ENCODE data around the gene HIP1. TPM values are rescaled to one million over a fixed set of nuclear protein-coding genes. Genes with fewer than 3 reads are reported as not detected.

Gene HIP1
- total and polyA plus RNA-seq, 2 of the 4 experiments (the other 2 are of a cell fraction), result 6.8 to 10.0 TPM

GRCh38 chr7:75653651-75654050 is 85.1 kb downstream of the HIP1 start:
- in situ Hi-C loops (cut with MboI; ENCODE audit: low sequenced_read_pairs), result no loop called here
- Histone ChIP-seq H3K79me1 (ENCODE audit: low read depth in 1 of 2, low read length in 2 of 2) (peaks cover 0 to 10% of the 10 kb centered on the region in 2 experiments; a peak in 3 of 4 replicates), H4K91ac (ENCODE audit: insufficient read depth, low read depth, low read length) (no peak overlapping the region), H2BK20ac (ENCODE audit: low read depth, low read length) (no peak overlapping the region), H3K4me3 (ENCODE audit: insufficient read depth, low read depth, low read length) (no peak overlapping the region), H3K14ac (replicated peaks; ENCODE audit: low read depth, low read length) (no peak overlapping the region), H4K5ac (ENCODE audit: low read depth, low read length) (no peak overlapping the region), H2AK9ac (replicated peaks; ENCODE audit: low read depth, low read length, poor library complexity) (no peak overlapping the region), H3K9me3 (ENCODE audit: control insufficient read depth, insufficient read depth, low read length) (no peaks in the 10 kb centered on the region), H2BK120ac (ENCODE audit: low read depth, low read length) (no peak overlapping the region), H3K56ac (ENCODE audit: extremely low read depth, insufficient read depth, low read length) (no peak overlapping the region), H2BK15ac (ENCODE audit: low read depth, low read length) (no peak overlapping the region), H3K9ac (ENCODE audit: low read depth, low read length) (no peak overlapping the region), H4K8ac (ENCODE audit: low read depth in 2 of 2, low read length in 2 of 2) (no peak overlapping the region), H3K4me2 (ENCODE audit: low read depth, low read length) (no peak overlapping the region), H3K4me1 (ENCODE audit: control insufficient read depth, insufficient read depth, low read length) (peaks cover 4% of the 10 kb centered on the region; the same call in 1 of the 2 replicates), H3K36me3 (ENCODE audit: control insufficient read depth, insufficient read depth, low read length) (no peaks in the 10 kb centered on the region), H2BK5ac (ENCODE audit: low read depth, low read length, poor library complexity, severe bottlenecking) (no peak overlapping the region), H3K23ac (ENCODE audit: low read depth, low read length) (no peak overlapping the region), H3K4ac (ENCODE audit: low read depth, low read length) (no peak overlapping the region), H4K20me1 (ENCODE audit: insufficient read depth, low read length) (no peaks in the 10 kb centered on the region; the same call in 1 of the 2 replicates), H2AFZ (replicated peaks; ENCODE audit: low read length, poor library complexity) (no peak overlapping the region), H3K9me1 (ENCODE audit: insufficient read depth, low read length) (no peaks in the 10 kb centered on the region), H3K27me3 (ENCODE audit: control insufficient read depth, insufficient read depth, low read length) (no peaks in the 10 kb centered on the region), H3K18ac (ENCODE audit: low read depth, low read length) (no peak overlapping the region), H2AK5ac (ENCODE audit: low read depth, low read length) (no peak overlapping the region), H3K27ac (ENCODE audit: insufficient read depth, low read length) (no peak overlapping the region)
- dilution Hi-C loops (cut with HindIII; ENCODE audit: low sequenced_read_pairs, unreplicated experiment), result no loop called here
- no TSS peak for BruUV-seq (replicated peaks)
- CTCF ChIA-PET, result no interaction called here
- DNase-seq (no peak), ATAC-seq (ENCODE audit: low read depth) (no peak)
- TF ChIP-seq CHD1 (IDR thresholded peaks at IDR 0.05; ENCODE audit: low read depth, low read length), result no peak
- TF ChIP-seq RCOR1 (IDR thresholded peaks at IDR 0.05; ENCODE audit: insufficient replicate concordance, low read length), result no peak
- no peak for TF ChIP-seq MAFK (IDR thresholded peaks at IDR 0.05; ENCODE audit: low read depth, low read length)
- no peak for TF ChIP-seq MXI1 (IDR thresholded peaks at IDR 0.05; ENCODE audit: borderline replicate concordance, low read depth, low read length)
- TF ChIP-seq FOS (IDR thresholded peaks at IDR 0.05; ENCODE audit: low read depth, low read length), result no peak
- TF ChIP-seq RFX5 (IDR thresholded peaks at IDR 0.05; ENCODE audit: low read depth, low read length), result no peak
- no peak for TF ChIP-seq MAZ (IDR thresholded peaks at IDR 0.05; ENCODE audit: borderline replicate concordance, low read depth, low read length)
- no peak for TF ChIP-seq SMC3 (IDR thresholded peaks at IDR 0.05; ENCODE audit: low read depth, low read length)
- no peak for TF ChIP-seq RAD21 (IDR thresholded peaks at IDR 0.05; ENCODE audit: low read length)
- POLR2A ChIA-PET (ENCODE audit: unreplicated experiment), result no interaction called here
- intact Hi-C loops (cut with micrococcal nuclease), result no loop called here
- WGBS, 2 experiments (ENCODE audit: extremely low coverage in 2 of 2, insufficient read length in 1 of 2), result 100% methylated on average over 3 of the region's 7 CpGs; no CpG with 5 or more reads in 1 of the 2 experiments
